ENCODE results near the gene COL3A1.

DNA sequence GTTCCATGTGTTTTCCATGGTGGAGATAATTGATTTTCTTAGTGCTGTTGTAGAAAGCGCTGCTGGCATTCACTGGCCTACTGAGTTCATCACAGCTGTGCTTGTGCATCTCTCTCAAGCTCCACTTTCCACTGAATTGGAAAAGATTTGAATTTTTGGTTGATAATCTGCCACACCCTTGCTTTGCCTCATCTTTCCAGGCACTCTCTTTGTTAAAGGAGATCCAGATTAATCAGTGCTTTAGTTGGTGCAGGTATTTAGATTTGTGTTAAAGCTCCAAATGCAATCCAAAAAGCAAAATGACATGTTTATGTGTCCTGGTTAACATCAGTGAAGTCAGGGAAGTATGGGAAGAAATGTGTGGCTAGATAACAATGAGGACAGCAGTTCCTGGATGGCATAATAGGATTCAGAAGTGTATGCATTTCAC lies 2.7 kb upstream of the COL3A1 start:
- TF ChIP-seq, protein P1, sequence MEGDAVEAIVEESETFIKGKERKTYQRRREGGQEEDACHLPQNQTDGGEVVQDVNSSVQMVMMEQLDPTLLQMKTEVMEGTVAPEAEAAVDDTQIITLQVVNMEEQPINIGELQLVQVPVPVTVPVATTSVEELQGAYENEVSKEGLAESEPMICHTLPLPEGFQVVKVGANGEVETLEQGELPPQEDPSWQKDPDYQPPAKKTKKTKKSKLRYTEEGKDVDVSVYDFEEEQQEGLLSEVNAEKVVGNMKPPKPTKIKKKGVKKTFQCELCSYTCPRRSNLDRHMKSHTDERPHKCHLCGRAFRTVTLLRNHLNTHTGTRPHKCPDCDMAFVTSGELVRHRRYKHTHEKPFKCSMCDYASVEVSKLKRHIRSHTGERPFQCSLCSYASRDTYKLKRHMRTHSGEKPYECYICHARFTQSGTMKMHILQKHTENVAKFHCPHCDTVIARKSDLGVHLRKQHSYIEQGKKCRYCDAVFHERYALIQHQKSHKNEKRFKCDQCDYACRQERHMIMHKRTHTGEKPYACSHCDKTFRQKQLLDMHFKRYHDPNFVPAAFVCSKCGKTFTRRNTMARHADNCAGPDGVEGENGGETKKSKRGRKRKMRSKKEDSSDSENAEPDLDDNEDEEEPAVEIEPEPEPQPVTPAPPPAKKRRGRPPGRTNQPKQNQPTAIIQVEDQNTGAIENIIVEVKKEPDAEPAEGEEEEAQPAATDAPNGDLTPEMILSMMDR (conservative IDR thresholded peaks at IDR 0.05) = no peak
- TF ChIP-seq EZH2 (IDR thresholded peaks at IDR 0.05; ENCODE audit: low read depth) = no peak
